BE2C (cell line): ENCODE results near the gene MUCL3.

ENCODE experiments used
- DNase-seq: peaks from one replicate; pipeline ENCODE4 v3.0.0-alpha.2; 2020
- H3K27me3 ChIP-seq: fragments of 250-450 bp; sonication (Bioruptor Pico); 2 replicates; pipeline ENCODE4 v1.5.1; 2020; ENCODE audit warnings: mild to moderate bottlenecking
- H3K36me3 ChIP-seq: fragments of 250-450 bp; sonication (Bioruptor Pico); 2 replicates; pipeline ENCODE4 v1.5.1; 2020; ENCODE audit warnings: mild to moderate bottlenecking
- H3K4me1 ChIP-seq: fragments of 250-450 bp; sonication (Bioruptor Pico); 2 replicates; pipeline ENCODE4 v1.5.1; 2020
- H3K4me3 ChIP-seq: 2 replicates; pipeline ENCODE4 v1.5.1; 2011; ENCODE audit warnings: low read depth, low read length
- H3K9me3 ChIP-seq: fragments of 250-450 bp; sonication (Bioruptor Pico); 2 replicates; pipeline ENCODE4 v1.5.1; 2020
- TF ChIP-seq, protein P1 (sequence below): IDR thresholded peaks from 2 replicates; pipeline ENCODE4 v1.5.1; 2012; ENCODE audit warnings: mild to moderate bottlenecking, low read depth, low read length

MUCL3 gene

DNA sequence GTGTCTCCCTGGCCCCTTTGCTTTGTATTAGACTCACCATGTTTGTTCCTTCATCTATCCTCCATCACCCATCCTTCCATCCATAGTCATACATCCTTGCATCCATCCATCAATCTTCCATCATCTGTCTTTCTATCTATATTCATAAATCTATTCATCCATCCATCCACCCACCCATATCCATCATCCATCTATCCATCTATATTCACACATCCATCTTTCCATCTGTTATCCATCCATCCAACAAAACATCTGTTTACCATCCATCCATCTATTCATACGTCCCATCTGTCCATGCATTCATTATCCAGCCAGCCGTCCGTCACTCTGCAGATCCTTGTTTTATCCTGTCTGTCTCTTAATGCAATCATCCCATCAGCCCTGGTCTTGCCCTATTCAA lies 45.8 kb upstream of the MUCL3 start:
- TF ChIP-seq, protein P1, sequence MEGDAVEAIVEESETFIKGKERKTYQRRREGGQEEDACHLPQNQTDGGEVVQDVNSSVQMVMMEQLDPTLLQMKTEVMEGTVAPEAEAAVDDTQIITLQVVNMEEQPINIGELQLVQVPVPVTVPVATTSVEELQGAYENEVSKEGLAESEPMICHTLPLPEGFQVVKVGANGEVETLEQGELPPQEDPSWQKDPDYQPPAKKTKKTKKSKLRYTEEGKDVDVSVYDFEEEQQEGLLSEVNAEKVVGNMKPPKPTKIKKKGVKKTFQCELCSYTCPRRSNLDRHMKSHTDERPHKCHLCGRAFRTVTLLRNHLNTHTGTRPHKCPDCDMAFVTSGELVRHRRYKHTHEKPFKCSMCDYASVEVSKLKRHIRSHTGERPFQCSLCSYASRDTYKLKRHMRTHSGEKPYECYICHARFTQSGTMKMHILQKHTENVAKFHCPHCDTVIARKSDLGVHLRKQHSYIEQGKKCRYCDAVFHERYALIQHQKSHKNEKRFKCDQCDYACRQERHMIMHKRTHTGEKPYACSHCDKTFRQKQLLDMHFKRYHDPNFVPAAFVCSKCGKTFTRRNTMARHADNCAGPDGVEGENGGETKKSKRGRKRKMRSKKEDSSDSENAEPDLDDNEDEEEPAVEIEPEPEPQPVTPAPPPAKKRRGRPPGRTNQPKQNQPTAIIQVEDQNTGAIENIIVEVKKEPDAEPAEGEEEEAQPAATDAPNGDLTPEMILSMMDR, result no peak
- Histone ChIP-seq H3K36me3 (no peaks in the 10 kb centered on the region), H3K4me1 (no peaks in the 10 kb centered on the region), H3K9me3 (no peaks in the 10 kb centered on the region), H3K4me3 (no peak overlapping the region), H3K27me3 (no peaks in the 10 kb centered on the region)
- DNase-seq, result no peak

GRCh38 chr6:30895343-30895742 lies 45.4 kb upstream of the MUCL3 start:
- no peak overlapping the region for H3K4me3 ChIP-seq
- no peaks in the 10 kb centered on the region for H3K36me3 ChIP-seq
- no peaks in the 10 kb centered on the region for H3K9me3 ChIP-seq
- no peak for DNase-seq
- TF ChIP-seq, protein P1, result no peak
- no peaks in the 10 kb centered on the region for H3K27me3 ChIP-seq
- no peaks in the 10 kb centered on the region for H3K4me1 ChIP-seq

- no peaks in the 10 kb centered on the region for H3K4me1 ChIP-seq
- no peaks in the 10 kb centered on the region for H3K36me3 ChIP-seq
- DNase-seq, result no peak
Measured at GRCh38 chr6:30896541-30896940, 44.2 kb upstream of the MUCL3 start.

GRCh38 chr6:30897882-30898281 lies 42.9 kb upstream of the MUCL3 start:
- no peak for DNase-seq
- no peaks in the 10 kb centered on the region for H3K36me3 ChIP-seq
- no peak overlapping the region for H3K4me3 ChIP-seq
- TF ChIP-seq, protein P1, result no peak
- H3K9me3 ChIP-seq, result no peaks in the 10 kb centered on the region
- H3K27me3 ChIP-seq, result no peaks in the 10 kb centered on the region
- H3K4me1 ChIP-seq, result no peaks in the 10 kb centered on the region

More at GRCh38 chr6:30896541-30896940, 44.2 kb upstream of the MUCL3 start:
- Histone ChIP-seq H3K4me3 (no peak overlapping the region), H3K9me3 (no peaks in the 10 kb centered on the region), H3K27me3 (no peaks in the 10 kb centered on the region)
- TF ChIP-seq, protein P1, result no peak

- H3K4me1 ChIP-seq, result no peaks in the 10 kb centered on the region
- DNase-seq, result no peak
- H3K36me3 ChIP-seq, result no peaks in the 10 kb centered on the region
- H3K27me3 ChIP-seq, result no peaks in the 10 kb centered on the region
- H3K4me3 ChIP-seq, result no peak overlapping the region
- no peaks in the 10 kb centered on the region for H3K9me3 ChIP-seq
- TF ChIP-seq, protein P1, result no peak
Measured at GRCh38 chr6:30898750-30899360, 41.9 kb upstream of the MUCL3 start.

GRCh38 chr6:30900863-30901417 lies 39.8 kb upstream of the MUCL3 start:
- Histone ChIP-seq H3K4me1 (no peaks in the 10 kb centered on the region), H3K9me3 (no peaks in the 10 kb centered on the region), H3K36me3 (no peaks in the 10 kb centered on the region), H3K4me3 (no peak overlapping the region), H3K27me3 (no peaks in the 10 kb centered on the region)
- DNase-seq, result no peak
- TF ChIP-seq, protein P1, result no peak
